Forelimb muscle (tissue), 1 donor: ENCODE measurements around the gene CALML6. TPM values are rescaled to one million over a fixed set of nuclear protein-coding genes. Genes with fewer than 3 reads are reported as not detected.

Source experiments
- DNase-seq: peaks from one replicate; pipeline ENCODE4 v3.0.0-alpha.2; 2013; ENCODE audit warnings: low read depth
- polyA plus RNA-seq: library from polyadenylated mRNA; unstranded; fragments of 120-200 nt; gene quantifications from one replicate; pipeline ENCODE4 v1.2.1, GENCODE V29; 2013; ENCODE audit not compliant: insufficient read length

Gene CALML6
- polyA plus RNA-seq, 1 donor = 281 TPM

DNA sequence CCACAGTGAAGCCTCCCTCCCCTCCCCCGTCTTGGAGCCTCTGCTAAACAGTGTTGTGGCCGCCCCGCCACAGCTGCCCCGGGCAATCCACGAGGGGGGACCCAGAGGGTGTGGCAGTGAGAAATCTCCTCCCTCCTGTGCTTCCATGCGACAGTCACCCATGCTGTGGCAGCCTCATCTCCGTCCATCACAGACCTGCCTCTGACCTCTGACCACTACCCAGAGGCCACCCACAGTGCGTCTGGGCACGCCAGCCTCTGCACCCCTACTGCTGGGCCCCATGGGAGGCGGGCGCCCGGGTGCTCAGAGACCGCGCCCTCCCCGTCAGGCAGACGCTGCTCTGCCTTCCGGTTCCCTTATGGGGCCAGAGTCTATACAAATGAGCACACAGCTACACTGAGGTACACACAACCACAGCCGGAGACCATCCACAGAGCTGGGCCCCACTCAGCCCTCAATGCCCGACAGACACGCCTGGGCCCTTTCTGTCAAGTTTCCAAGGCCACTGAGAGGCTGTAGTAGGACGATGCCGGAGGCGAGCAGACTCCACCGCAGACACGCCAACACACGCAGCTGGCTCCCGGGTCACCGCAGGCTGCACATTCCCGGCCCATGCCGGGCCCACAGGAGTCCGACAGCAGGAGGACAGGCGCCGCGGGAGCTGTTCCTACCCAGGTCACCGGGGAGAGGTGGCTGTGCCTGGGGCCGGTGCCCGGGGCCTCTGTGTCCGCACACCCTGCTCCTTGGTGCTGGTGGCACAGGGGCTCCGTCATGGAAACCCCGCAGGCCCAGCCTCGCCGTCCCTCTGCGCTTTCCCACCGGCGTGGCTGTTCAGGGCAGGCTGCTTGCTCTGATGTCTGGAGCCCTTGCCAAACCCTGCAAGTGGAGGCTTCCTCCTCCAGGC, 27.9 kb downstream of the CALML6 start:
- no peak for DNase-seq

DNA sequence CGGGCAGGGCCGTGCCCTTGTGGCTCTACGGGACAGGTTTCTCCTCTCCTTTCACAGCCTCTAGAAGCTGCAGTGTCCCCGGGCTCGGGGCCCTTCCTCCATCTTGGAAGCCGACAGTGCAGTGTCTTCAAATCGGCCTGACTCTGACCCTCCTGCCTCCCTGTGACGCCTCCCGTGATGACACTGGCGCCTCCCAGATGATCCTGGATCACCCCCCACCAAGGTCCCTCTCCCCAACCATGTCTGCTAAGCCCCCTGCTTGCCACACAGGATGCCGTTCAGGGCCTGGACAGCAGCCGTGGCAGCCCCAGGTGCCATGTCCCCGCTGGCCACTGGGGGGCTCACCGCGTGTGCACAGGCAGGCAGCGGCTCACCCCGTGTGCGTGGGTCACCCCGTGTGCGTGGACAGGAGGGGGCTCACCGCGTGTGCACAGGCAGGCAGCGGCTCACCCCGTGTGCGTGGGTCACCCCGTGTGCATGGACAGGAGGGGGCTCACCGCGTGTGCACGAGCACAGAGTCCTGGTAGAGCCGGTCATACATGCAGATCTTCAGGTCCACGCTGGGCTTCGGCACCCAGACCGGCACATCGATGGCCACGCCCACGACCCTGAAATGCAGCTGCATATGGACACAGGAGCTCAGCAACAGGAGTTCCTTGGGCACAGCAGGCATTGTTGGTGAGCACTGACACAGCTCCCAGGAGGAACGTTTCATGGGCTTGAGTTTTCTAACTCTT, 28.9 kb downstream of the CALML6 start:
- DNase-seq = no peak

- no peak for DNase-seq
These were observed 30.8 kb downstream of the CALML6 start for GRCh38 chr1:1945782-1946393.

DNA sequence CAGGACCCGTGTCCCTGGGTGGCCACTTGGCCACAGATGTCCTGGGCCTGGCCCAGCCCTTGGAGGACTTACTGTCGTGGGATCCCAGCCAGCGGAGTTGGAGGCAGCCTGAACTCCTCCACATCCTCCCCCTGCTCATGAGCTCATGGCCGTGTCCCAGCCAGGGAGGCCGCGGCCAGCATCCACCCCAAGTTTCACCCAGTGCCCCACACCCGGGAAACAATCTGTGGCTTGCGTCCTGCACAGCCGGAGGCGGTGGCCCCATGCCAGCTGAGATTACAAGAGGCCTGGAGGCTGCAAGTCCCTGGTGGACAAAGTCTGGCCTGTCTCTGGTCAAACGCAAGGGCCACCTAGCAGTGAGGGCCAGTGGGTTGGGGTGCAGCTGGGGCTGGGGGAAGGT, 31.5 kb downstream of the CALML6 start:
- no peak for DNase-seq

GRCh38 chr1:1947493-1947892, 32.4 kb downstream of the CALML6 start:
- DNase-seq = no peak

- DNase-seq = no peak
These were observed 33.7 kb downstream of the CALML6 start for GRCh38 chr1:1948783-1949182.

DNA sequence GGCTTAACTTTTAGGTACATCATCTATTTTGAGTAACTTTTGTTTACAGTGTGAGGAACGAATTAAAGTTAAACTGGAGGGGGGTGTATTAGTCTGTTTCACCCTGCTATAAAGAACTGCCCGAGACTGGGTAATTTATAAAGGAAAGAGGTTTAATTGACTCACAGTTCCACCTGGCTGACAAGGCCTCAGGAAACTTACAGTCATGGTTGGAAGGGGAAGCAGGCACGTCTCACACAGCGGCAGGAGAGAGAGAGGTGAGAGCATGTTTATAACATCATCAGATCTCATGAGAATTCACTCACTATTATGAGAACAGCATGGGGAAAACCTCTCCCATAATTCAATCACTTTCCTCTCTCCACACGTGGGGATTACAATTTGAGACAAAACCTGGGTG, 35.9 kb downstream of the CALML6 start:
- no peak for DNase-seq

- no peak for DNase-seq
These were observed 39.0 kb downstream of the CALML6 start for GRCh38 chr1:1954015-1954414.

DNA sequence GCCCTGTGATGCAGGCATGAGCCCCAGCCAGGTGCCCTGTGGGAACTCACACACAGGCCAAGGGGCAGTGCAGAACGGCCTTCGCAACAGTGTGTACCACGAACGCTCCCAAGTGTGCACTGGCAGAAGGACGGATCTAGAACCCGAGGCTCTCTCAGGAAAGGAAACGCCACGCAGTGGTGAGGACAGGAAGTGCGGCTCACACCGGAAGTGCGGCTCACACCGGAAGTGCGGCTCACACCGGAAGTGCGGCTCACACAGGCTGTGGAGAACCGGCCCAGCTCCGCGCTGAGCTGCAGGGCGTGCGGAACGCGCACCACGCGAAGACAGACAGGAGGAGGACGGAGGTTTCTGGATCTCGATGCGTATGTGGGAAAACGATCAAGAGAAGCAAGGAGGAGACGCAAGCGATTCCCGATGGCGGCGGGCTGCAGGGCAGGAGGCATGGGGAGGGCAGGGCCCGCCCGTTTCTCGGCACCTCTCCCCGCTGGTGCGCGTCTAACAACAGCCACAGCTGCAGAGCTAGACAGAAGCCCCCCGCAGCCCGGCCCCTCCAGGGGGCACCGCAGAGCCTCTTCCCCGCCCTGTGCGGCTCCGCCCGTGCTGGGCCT, 39.9 kb downstream of the CALML6 start:
- no peak for DNase-seq

GRCh38 chr1:1955621-1956094, 40.6 kb downstream of the CALML6 start:
- DNase-seq = no peak

DNA sequence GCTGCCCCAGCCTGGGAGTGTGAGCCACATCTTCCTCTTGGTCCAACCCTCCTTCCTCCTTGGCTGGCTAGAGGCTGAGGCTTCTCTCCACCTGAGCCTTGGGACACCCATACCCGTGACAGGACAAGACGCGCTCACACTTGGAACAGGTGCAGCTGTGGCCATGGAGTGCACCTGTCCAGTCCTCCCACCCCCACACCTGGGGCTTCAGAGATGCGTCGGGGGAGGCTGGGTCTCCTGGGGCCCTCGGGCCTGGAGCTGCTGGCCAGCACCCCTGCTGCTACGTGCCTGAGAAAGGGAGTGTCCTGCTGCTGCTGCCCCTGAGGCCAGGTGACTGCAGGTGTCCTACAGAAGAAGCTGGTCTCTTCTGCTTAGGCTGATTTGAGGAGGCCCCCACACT, 41.0 kb downstream of the CALML6 start:
- no peak for DNase-seq

GRCh38 chr1:1956586-1957532, 41.8 kb downstream of the CALML6 start:
- no peak for DNase-seq

- DNase-seq = no peak
These were observed 42.5 kb downstream of the CALML6 start for GRCh38 chr1:1957533-1957961.

GRCh38 chr1:1958071-1958541, 43.0 kb downstream of the CALML6 start:
- DNase-seq = no peak

DNA sequence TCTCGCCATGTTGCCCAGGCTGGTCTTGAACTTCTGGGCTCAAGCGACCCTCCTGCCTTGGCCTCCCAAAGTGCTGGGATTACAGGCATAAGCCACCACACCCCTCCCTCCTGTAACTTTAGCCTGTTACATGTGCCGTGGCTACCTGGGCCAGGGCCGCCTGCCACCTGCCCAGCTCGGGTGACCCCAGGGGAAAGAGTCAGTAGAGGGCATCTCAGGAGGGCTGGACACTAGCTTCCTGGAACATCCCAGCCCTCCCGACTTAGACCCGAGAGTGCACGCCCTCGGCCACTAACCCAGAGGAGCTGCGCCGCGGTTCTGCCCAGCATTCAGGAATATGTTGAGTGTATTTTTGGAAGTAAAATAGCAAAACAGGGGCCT, 44.4 kb downstream of the CALML6 start:
- DNase-seq = no peak

DNA sequence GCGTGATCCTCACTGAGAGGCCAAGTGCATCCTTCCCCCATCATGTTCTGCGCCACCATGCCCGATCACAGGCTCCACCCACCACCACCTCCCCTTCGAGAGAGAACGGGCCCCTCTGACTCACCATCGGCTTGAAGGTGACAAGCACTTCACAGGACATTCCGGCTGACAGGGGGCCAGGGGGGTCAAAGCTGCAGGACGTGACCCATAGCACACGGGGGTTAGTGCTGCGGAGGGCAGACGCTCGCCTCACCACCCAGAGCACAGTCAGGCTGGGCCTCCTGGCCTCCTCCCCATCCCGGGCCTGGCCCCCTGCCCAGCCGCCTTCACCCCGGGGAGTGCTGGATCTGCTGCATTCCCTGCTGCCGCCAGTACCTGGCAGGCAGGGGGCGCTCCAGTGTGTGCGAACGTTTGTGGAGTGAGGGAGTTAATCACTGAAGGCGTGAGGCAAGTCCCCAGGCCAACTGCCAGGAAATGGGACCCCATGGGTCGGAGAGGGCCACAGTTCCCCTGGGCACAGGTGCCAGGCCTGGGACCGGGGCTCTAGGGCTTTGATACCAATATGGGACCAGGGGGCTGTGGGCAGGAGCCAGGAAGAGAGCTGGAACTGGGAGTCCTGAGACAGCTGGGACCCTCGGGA, 44.9 kb downstream of the CALML6 start:
- DNase-seq = no peak

- no peak for DNase-seq
These were observed 45.6 kb downstream of the CALML6 start for GRCh38 chr1:1960480-1961196.

GRCh38 chr1:1962752-1963151, 47.7 kb downstream of the CALML6 start:
- DNase-seq = no peak

- no peak for DNase-seq
These were observed 48.5 kb downstream of the CALML6 start for GRCh38 chr1:1963570-1963969.

- no peak for DNase-seq
These were observed 49.8 kb downstream of the CALML6 start for GRCh38 chr1:1964811-1965210.
